GM21515 (cell line): ENCODE results near the gene LHCGR.

ENCODE experiments used
- ATAC-seq: cut with Tn5 transposase; IDR thresholded peaks from one replicate; pipeline ENCODE4 v1.9.1; 2021; ENCODE audit not compliant: unreplicated experiment

The LHCGR gene

GRCh38 chr2:48755473-48755872, at the start of gene LHCGR:
LHCGR (minus strand) TSS chr2:48755724; CDS start chr2:48755671, 53 bp downstream.
- no peak for ATAC-seq

- no peak for ATAC-seq
These were observed 44.1 kb upstream of the LHCGR start for GRCh38 chr2:48799601-48800000.

GRCh38 chr2:48795065-48795464, 39.5 kb upstream of the LHCGR start:
- ATAC-seq = no peak

GRCh38 chr2:48793671-48794070, 38.1 kb upstream of the LHCGR start:
- ATAC-seq = no peak

GRCh38 chr2:48792030-48792429, 36.5 kb upstream of the LHCGR start:
- no peak for ATAC-seq

GRCh38 chr2:48790407-48791170, 35.1 kb upstream of the LHCGR start:
- ATAC-seq = no peak

- ATAC-seq = no peak
These were observed 32.1 kb upstream of the LHCGR start for GRCh38 chr2:48787580-48787979.

- ATAC-seq = no peak
These were observed 25.8 kb upstream of the LHCGR start for GRCh38 chr2:48781366-48781765.

GRCh38 chr2:48779019-48779716, 23.6 kb upstream of the LHCGR start:
- no peak for ATAC-seq

- ATAC-seq = no peak
These were observed 18.7 kb upstream of the LHCGR start for GRCh38 chr2:48774251-48774650.

- ATAC-seq = no peak
These were observed 15.9 kb upstream of the LHCGR start for GRCh38 chr2:48771241-48772014.

GRCh38 chr2:48770181-48770580, 14.7 kb upstream of the LHCGR start:
- no peak for ATAC-seq

GRCh38 chr2:48768669-48769068, 13.1 kb upstream of the LHCGR start:
- no peak for ATAC-seq

- ATAC-seq = no peak
These were observed 11.8 kb upstream of the LHCGR start for GRCh38 chr2:48767330-48767729.

- ATAC-seq = no peak
These were observed 5.3 kb upstream of the LHCGR start for GRCh38 chr2:48760826-48761225.

- ATAC-seq = no peak
These were observed 4.2 kb upstream of the LHCGR start for GRCh38 chr2:48759682-48760081.

- no peak for ATAC-seq
These were observed 765 bp upstream of the LHCGR start for GRCh38 chr2:48756289-48756688.

- ATAC-seq = no peak
These were observed 650 bp downstream of the LHCGR start for GRCh38 chr2:48754874-48755273.

GRCh38 chr2:48753228-48753627, 2.3 kb downstream of the LHCGR start:
- no peak for ATAC-seq

GRCh38 chr2:48750128-48750739, 5.3 kb downstream of the LHCGR start:
- peak; percentile 77 for ATAC-seq
